Activated CD4-positive, alpha-beta T cell treated with anti-CD3 and anti-CD28 coated beads, Interleukin-2, amount 50 U/mL, for 16 hours (primary cell): ENCODE measurements around the gene ADAMTSL1.

Source experiments
- DNase-seq: peaks from one replicate; pipeline ENCODE4 v3.0.0-alpha.2; 2020

Gene ADAMTSL1

DNA sequence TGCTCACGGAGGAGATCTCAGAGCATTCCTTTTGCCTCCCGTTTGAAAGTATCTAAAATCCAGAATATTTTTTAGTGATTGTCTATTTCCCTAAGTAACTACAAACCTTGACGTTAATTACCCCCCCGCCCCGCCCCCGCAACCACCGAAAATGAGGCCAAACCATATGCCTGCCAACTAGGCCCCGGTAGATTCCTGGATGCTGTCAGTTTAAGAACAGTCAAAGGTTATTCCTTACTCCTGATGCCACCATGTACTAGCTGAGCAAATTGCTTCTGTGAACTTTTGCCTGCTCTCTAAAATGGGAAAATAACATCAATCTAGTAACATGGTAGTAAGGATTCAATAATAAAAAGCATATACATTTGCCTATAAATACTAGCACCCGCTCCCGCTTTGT, 314.3 kb downstream of the ADAMTSL1 start:
- no peak for DNase-seq

DNA sequence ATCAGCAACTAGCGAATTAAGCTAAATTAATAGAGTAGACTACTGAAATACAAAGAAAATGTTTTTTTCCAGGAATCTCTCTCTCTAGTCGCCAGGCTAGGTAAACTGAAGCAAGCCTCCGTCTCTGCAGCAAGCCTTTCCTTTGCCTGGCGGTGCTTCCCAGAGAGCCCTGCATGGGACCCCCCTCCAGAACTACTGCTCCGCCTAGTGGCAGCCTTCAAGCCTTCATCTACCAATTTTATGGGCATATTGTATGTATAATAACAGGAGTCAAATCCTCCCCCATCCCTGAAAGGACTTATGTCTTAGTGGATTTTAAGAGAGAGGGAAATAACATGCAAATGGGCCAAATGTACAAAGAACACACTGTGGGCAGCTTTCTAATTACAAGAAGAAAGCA, 317.1 kb downstream of the ADAMTSL1 start:
- DNase-seq, result no peak

DNA sequence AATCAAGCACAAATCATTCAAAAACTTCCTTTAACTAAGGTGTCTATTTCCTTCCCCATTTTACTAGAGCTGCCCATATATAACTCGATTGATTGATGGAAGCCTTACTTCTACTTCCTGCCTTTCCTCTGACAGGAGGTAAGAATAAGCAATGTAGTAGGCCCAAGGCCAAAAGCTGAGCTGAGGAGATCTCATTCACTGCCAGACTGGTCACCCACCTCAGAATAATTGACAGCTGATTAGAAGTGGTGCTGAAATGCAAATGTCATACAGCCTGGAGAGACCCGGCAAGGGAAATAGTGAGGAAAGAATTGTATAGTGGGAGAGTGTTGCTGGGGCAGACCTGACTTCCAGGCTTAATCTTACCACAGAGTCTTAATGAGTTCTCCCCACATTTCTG, 319.2 kb downstream of the ADAMTSL1 start:
- DNase-seq, result no peak

DNA sequence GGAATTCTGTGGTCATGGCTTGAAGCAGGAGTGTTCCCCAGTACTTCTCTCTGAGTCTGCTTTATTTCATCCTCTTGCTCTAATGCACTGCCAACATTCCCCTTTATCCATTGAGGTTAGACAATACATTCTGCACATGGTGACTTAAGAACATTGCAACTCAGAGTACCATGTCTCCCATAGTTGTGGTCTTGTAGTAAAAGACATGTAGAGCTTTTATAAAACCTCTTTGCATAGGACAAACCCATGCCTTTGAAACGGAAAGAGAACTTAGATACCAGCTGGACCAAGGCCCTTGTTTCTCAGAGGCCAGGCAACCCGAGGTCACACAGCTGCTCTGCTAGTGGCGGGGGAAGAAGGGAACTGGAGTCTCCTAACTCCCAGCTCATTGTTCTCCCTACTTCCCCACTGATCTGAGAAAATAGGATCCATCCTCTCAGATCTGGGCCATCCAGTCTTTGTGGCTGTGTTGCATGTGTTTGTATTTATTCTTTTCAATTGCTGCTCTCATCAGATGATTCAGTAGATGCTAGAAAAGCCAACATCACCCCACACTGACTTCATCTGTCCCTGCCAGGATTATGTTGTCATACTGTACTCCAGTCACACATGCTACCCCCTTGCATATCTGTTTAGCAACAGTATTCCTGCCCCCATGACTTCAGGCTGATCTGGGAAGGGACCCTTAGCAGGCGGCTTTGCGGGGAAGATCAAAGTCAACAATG, 322.2 kb downstream of the ADAMTSL1 start:
- DNase-seq, result no peak

DNA sequence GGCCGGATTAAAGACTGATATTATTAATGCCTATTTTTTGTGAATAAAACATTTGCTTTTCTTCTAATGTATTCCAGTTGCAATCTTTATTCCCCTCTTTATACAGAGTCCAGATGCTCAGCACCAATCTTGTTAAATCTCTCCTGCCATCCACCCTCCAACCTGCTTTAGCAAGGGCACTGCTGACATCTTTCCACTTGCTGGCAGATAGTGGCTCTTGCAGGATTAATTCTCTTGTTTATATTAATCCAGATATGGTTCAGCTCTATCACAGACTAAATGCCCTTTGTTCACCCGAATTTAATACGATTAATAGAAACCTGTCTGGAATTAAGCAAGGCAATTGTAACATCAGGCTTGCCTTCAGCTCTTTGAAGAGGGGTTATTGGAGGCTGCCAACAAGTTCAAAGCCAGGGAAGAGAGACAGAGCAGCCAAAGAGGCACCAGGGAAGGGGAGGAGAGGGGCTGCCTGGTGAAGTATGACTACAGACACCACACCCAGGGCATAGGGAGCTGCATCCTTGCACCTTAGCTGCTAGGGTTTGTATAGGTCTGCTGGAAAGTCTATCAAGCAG, 322.8 kb downstream of the ADAMTSL1 start:
- no peak for DNase-seq

GRCh38 chr9:18798106-18798505, 324.2 kb downstream of the ADAMTSL1 start:
- no peak for DNase-seq

DNA sequence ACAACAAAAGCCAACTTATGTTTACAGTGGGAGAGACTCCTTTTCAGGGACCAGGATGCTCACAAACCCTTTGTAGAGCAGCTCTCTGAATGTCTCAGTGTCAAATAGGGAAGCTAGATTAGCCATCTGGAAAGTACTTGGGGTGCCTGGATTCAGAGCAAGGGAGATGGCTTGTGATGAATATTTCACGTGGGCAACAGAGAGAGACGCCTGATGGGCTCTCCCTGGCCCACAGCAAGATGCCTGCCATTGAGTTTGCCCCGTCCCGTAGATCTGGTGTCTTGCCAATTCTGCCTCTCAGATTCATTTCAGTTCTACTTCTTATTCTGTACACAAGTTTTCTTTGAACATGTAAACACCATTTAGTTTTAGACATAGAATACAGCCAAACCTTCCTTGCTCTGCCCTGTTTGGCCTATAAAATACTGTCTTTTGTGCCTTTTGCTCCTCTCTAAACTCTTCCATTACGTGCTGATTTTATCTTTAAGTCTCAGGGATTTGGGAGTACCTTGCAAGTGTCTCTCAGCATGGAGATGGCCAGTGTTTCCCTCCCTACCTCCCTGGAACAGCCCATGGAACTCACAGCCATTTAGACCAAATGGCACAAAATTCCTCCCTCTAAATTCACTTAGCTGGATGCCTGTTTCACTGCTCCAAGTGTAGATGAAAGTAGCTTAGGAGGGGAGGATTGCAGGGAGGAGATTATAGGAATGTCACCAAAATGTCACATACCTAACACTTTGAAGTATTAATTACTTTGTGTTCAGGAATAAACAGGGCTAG, 324.7 kb downstream of the ADAMTSL1 start:
- no peak for DNase-seq

DNA sequence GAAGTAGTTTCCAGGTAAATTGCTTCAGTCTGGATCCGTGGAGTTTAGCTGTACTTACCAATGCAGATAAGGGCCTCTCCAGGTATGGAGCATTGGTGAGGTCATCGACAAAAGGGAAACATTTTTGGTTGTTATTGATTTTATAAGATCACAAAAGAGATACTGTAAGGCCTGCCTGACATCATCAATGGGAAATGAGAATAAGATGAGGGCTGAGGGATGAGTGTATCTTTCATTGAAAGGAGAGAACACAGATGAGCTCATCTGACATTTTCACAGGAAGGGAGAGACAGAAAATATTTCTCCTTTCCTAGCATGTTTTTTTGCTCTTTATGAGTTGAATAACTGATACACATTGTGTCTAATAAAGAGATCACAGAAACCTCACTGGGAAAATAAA, 325.5 kb downstream of the ADAMTSL1 start:
- no peak for DNase-seq

GRCh38 chr9:18800579-18800978, 326.6 kb downstream of the ADAMTSL1 start:
- DNase-seq, result no peak

GRCh38 chr9:18805386-18805785, 331.4 kb downstream of the ADAMTSL1 start:
- no peak for DNase-seq

DNA sequence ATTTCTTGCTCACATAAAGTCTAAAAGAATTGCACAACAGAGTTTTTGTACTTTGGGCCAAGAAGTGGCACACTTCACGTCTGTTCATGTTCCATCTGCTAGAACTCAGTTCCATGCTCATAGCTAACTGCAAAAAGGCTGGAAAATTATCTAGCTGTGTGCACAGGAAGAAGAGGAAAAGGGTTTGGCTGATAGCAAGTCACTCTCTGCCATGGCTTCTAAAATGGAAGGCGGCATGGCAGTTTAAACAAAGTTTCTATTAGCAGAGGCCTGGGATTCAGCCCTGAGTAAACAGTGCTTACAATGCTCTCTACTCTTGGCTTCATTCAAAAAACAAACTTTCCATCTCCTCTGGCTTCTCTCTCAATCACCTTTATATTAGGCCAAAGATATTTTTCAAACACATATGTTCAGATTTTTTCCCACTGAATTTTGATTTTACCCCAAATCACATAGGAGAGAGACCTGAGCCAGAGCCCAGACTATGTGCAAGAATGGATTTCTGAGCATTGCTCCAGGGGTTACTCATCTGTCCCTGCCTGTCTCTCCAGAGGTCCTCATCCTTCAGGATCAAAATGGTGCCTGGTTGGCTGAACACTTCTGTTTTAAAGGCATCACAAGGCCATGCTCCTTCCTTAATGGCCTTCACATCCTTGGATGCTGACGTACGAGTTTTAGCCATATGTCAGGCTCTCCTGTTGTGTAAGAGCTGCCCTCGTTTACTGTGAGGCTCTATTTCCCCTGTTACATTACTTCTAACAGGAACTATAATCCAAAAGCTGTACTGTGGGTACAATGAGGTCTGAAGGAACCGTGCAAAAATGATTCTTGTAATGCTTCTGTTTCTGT, 332.5 kb downstream of the ADAMTSL1 start:
- DNase-seq, result no peak

GRCh38 chr9:18810581-18810980, 336.6 kb downstream of the ADAMTSL1 start:
- no peak for DNase-seq

- no peak for DNase-seq
Measured at GRCh38 chr9:18811171-18811570, 337.2 kb downstream of the ADAMTSL1 start.

DNA sequence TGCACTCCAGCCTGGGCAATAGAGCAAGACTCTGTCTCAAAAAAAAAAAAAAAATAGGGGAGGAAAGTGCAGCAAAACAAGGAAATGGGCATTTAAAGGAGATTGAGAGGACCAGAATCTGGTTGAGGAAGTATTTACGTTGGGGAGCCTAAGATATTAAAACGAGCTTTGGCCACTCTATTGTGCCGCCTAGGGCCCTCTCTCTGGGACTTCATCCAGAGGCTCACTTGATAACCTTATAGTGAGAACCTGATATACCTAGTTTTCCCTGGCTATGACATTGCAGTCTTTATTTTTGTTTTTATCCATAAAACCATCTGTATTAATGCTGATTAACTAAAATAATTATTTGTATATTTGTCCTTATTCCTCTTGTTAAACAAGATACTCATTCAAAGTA, 345.5 kb downstream of the ADAMTSL1 start:
- DNase-seq, result no peak

GRCh38 chr9:18820566-18821095, 346.7 kb downstream of the ADAMTSL1 start:
- DNase-seq, result no peak

GRCh38 chr9:18821788-18822187, 347.8 kb downstream of the ADAMTSL1 start:
- DNase-seq, result no peak

GRCh38 chr9:18822850-18823249, 348.9 kb downstream of the ADAMTSL1 start:
- DNase-seq, result no peak

DNA sequence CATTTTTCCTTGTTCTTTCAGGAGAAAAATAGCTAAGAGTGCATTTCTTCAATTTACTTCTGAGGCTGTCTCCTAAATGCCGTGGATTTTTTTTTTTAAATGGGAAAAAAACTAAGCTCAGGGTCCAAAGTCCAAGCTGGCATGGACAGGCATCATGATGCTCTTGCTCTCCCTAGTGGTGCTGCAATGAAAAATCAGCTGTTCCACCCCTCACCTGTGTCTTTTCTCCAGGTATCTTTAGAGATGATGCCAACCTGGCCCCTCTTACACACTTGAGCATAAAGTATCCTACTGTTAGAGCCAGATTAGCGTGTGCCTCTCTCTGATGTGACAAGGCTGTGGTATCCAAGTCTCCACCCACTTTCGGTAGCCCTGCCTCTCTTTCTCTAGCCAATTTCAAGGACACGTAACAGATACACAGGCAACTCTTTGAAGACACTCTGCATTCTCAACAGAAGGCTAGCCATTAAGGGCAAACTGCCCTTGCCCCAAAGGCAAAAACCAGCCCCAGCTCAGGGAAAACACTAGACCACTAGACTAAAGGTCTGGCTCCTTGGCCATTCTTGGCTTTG, 350.2 kb downstream of the ADAMTSL1 start:
- no peak for DNase-seq

DNA sequence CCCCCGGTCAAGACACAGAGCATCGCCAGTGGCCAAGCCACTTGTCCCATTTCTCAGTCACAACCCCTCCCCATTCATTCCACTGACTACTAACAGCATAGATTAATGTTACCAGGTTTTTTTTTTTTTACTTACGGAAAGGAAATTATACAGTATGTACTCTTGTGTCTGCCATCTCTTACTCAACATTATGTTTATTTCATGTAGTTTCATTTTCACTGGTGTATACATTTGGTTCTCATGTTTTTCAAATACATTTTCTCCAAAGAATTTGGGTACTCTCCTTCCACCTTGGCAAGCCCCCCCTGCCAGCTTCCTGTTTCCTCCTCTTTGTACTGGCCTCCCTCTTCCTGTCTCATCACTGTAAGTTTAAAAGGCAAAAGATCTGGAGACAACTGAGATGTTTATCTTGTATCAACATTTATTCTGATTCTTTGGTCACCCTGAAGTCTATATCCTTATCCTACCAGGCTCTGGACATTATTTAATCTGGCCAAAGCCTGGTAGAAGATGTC, 351.8 kb downstream of the ADAMTSL1 start:
- DNase-seq, result no peak

DNA sequence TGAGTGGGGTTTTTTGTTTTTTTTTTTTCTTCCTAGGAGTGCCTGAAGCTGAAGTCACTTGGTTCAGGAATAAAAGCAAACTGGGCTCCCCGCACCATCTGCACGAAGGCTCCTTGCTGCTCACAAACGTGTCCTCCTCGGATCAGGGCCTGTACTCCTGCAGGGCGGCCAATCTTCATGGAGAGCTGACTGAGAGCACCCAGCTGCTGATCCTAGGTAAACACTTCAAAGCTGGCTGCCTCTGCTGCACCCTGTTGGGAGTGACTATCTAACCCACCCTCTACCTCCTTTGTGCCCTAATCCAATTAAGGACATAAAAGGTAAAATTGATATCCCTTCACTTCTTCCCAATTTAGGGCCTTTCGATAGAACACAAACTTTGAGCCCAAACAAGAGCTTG, 352.3 kb downstream of the ADAMTSL1 start:
- DNase-seq, result no peak

- DNase-seq, result no peak
Measured at GRCh38 chr9:18829066-18829465, 355.1 kb downstream of the ADAMTSL1 start.

DNA sequence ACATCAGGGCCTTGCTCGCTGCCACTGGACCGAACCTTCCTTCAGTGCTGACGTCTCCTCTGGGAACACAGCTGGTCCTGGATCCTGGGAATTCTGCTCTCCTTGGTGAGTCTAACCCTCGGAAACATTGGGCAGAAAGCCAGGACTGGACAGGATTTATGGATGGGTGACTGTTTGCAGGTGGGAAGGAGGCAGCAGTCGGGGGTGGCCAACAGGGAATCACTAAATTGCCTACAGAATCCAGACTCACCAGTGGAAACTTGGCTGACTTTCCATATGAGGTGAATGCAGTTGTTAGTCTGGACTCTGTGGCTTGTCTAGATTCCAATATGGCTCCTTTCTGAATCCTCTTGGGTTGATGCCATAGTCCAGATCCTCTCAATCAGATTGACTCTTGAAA, 355.9 kb downstream of the ADAMTSL1 start:
- no peak for DNase-seq
